Measurements from ENCODE around the gene STAU1. TPM values are rescaled to one million over a fixed set of nuclear protein-coding genes. Genes with fewer than 3 reads are reported as not detected.
A peak's percentile ranks its signal among the peaks of the same experiment; 100 is the strongest.

The STAU1 gene
- 46.7 TPM for polyA plus RNA-seq (2013)

GRCh38 chr20:49187851-49188641, at the start of gene STAU1:
STAU1 (minus strand) TSS chr20:49188334; CDS start chr20:49166201, 22,133 bp downstream.
- CTCF ChIA-PET: interaction anchor here (1.6 kb wide), 1 partner anchor 55 kb away, joined by 4 read pairs; no protein-coding TSS in a partner anchor
- Histone ChIP-seq H3K4me3 (ENCODE audit: control insufficient read depth in 1 of 7, extremely low read depth in 1 of 7, insufficient read depth in 4 of 7, low read depth in 2 of 7, low read length in 6 of 7) (peak within 1 kb of the TSS; percentile 80 to 98 (median 84)), H3K4me1 (ENCODE audit: control extremely low read depth in 1 of 4, control insufficient read depth in 4 of 4, insufficient read depth in 4 of 4, low read length in 3 of 4) (peaks cover 4 to 21% (median 15%) of the 10 kb centered on the region in 4 experiments), H3K27ac (ENCODE audit: insufficient read depth in 1 of 2, low read depth in 1 of 2, low read length in 2 of 2, poor library complexity in 1 of 2, severe bottlenecking in 2 of 2) (peak within 1 kb of the TSS; percentile 64 to 85), H3K9me3 (ENCODE audit: control extremely low read depth in 1 of 5, control insufficient read depth in 4 of 5, insufficient read depth in 2 of 5, low read depth in 1 of 5, low read length in 4 of 5) (no peaks in the 10 kb centered on the region), H3K27me3 (replicated peaks in 2 of 5; ENCODE audit: control insufficient read depth in 4 of 5, insufficient read depth in 5 of 5, low read length in 4 of 5) (no peaks in the 10 kb centered on the region), H3K36me3 (ENCODE audit: control insufficient read depth in 4 of 4, insufficient read depth in 4 of 4, low read length in 3 of 4) (peaks cover 0 to 6% (median under 1%) of the 10 kb centered on the region in 4 experiments)
- peak; percentile 96 to 98 (median 97) for DNase-seq
- POLR2A ChIA-PET: interaction anchor here (0.7 to 1.6 kb wide), 4 partner anchors 8 to 109 kb away, joined by 3 to 4 read pairs (median 4); partner anchors contain the start of gene DDX27
- WGBS (ENCODE audit: insufficient coverage): 0% methylated on average over 43 of the region's 89 CpGs

GRCh38 chr20:49237531-49237930, 49.4 kb upstream of the STAU1 start:
- POLR2A ChIA-PET: interaction anchor here (0.8 kb wide), 1 partner anchor 40 kb away, joined by 3 read pairs; the partner anchor contains the start of gene ZNFX1
- Histone ChIP-seq H3K36me3 (ENCODE audit: control insufficient read depth in 4 of 4, insufficient read depth in 4 of 4, low read length in 3 of 4) (peaks cover 27 to 85% (median 75%) of the 10 kb centered on the region in 4 experiments), H3K27me3 (replicated peaks in 2 of 5; ENCODE audit: control insufficient read depth in 4 of 5, insufficient read depth in 5 of 5, low read length in 4 of 5) (no peaks in the 10 kb centered on the region)

GRCh38 chr20:49236301-49236700, 48.2 kb upstream of the STAU1 start:
- peaks cover 0 to 3% (median 1%) of the 10 kb centered on the region in 4 experiments for H3K4me1 ChIP-seq (ENCODE audit: control extremely low read depth in 1 of 4, control insufficient read depth in 4 of 4, insufficient read depth in 4 of 4, low read length in 3 of 4)
- ChIA-PET CTCF (interaction anchor here (1.4 to 2.1 kb wide), 2 partner anchors 13 to 87 kb away, joined by 4 read pairs; no protein-coding TSS in a partner anchor), POLR2A (no interaction called here)
- no peaks in the 10 kb centered on the region for H3K9me3 ChIP-seq (ENCODE audit: control extremely low read depth in 1 of 5, control insufficient read depth in 4 of 5, insufficient read depth in 2 of 5, low read depth in 1 of 5, low read length in 4 of 5)
- DNase-seq: no peak
- H3K27me3 ChIP-seq (replicated peaks in 2 of 5; ENCODE audit: control insufficient read depth in 4 of 5, insufficient read depth in 5 of 5, low read length in 4 of 5): no peaks in the 10 kb centered on the region
- peaks cover 29 to 81% (median 73%) of the 10 kb centered on the region in 4 experiments for H3K36me3 ChIP-seq (ENCODE audit: control insufficient read depth in 4 of 4, insufficient read depth in 4 of 4, low read length in 3 of 4)
- H3K27ac ChIP-seq (ENCODE audit: insufficient read depth in 1 of 2, low read depth in 1 of 2, low read length in 2 of 2, poor library complexity in 1 of 2, severe bottlenecking in 2 of 2): no peak overlapping the region
- H3K4me3 ChIP-seq (ENCODE audit: control insufficient read depth in 1 of 7, extremely low read depth in 1 of 7, insufficient read depth in 4 of 7, low read depth in 2 of 7, low read length in 6 of 7): no peak overlapping the region
- 100% methylated on average over 7 of the region's 9 CpGs for WGBS (ENCODE audit: insufficient coverage)

More at GRCh38 chr20:49237531-49237930, 49.4 kb upstream of the STAU1 start:
- no peak overlapping the region for H3K4me3 ChIP-seq (ENCODE audit: control insufficient read depth in 1 of 7, extremely low read depth in 1 of 7, insufficient read depth in 4 of 7, low read depth in 2 of 7, low read length in 6 of 7)
- CTCF ChIA-PET: interaction anchor here (1.1 to 2.1 kb wide), 8 partner anchors 8 to 105 kb away, joined by 3 to 15 read pairs (median 4); no protein-coding TSS in a partner anchor
- no peak overlapping the region for H3K27ac ChIP-seq (ENCODE audit: insufficient read depth in 1 of 2, low read depth in 1 of 2, low read length in 2 of 2, poor library complexity in 1 of 2, severe bottlenecking in 2 of 2)
- WGBS (ENCODE audit: insufficient coverage): 93% methylated on average over 2 of the region's 4 CpGs
- no peak for DNase-seq
- no peaks in the 10 kb centered on the region for H3K9me3 ChIP-seq (ENCODE audit: control extremely low read depth in 1 of 5, control insufficient read depth in 4 of 5, insufficient read depth in 2 of 5, low read depth in 1 of 5, low read length in 4 of 5)
- H3K4me1 ChIP-seq (ENCODE audit: control extremely low read depth in 1 of 4, control insufficient read depth in 4 of 4, insufficient read depth in 4 of 4, low read length in 3 of 4): no peaks in the 10 kb centered on the region

- whole genome bisulfite sequencing (ENCODE audit: insufficient coverage): 100% methylated on average over 1 of the region's 6 CpGs
- Histone ChIP-seq H3K27ac (ENCODE audit: insufficient read depth in 1 of 2, low read depth in 1 of 2, low read length in 2 of 2, poor library complexity in 1 of 2, severe bottlenecking in 2 of 2) (no peak overlapping the region), H3K27me3 (replicated peaks in 2 of 5; ENCODE audit: control insufficient read depth in 4 of 5, insufficient read depth in 5 of 5, low read length in 4 of 5) (no peaks in the 10 kb centered on the region), H3K4me3 (ENCODE audit: control insufficient read depth in 1 of 7, extremely low read depth in 1 of 7, insufficient read depth in 4 of 7, low read depth in 2 of 7, low read length in 6 of 7) (no peak overlapping the region), H3K4me1 (ENCODE audit: control extremely low read depth in 1 of 4, control insufficient read depth in 4 of 4, insufficient read depth in 4 of 4, low read length in 3 of 4) (peaks cover 6 to 17% (median 15%) of the 10 kb centered on the region in 4 experiments), H3K9me3 (ENCODE audit: control extremely low read depth in 1 of 5, control insufficient read depth in 4 of 5, insufficient read depth in 2 of 5, low read depth in 1 of 5, low read length in 4 of 5) (no peaks in the 10 kb centered on the region), H3K36me3 (ENCODE audit: control insufficient read depth in 4 of 4, insufficient read depth in 4 of 4, low read length in 3 of 4) (peaks cover 29 to 86% (median 76%) of the 10 kb centered on the region in 4 experiments)
- no peak for DNase-seq
- CTCF ChIA-PET: interaction anchor here (0.9 to 1.3 kb wide), 3 partner anchors 10 to 19 kb away, joined by 3 to 4 read pairs (median 3); no protein-coding TSS in a partner anchor
- POLR2A ChIA-PET: interaction anchor here (0.7 kb wide), 1 partner anchor 13 kb away, joined by 3 read pairs; no protein-coding TSS in a partner anchor
These were observed 46.7 kb upstream of the STAU1 start for GRCh38 chr20:49234831-49235230.

- Histone ChIP-seq H3K27ac (ENCODE audit: insufficient read depth in 1 of 2, low read depth in 1 of 2, low read length in 2 of 2, poor library complexity in 1 of 2, severe bottlenecking in 2 of 2) (no peak overlapping the region), H3K4me3 (ENCODE audit: control insufficient read depth in 1 of 7, extremely low read depth in 1 of 7, insufficient read depth in 4 of 7, low read depth in 2 of 7, low read length in 6 of 7) (no peak overlapping the region), H3K27me3 (replicated peaks in 2 of 5; ENCODE audit: control insufficient read depth in 4 of 5, insufficient read depth in 5 of 5, low read length in 4 of 5) (no peaks in the 10 kb centered on the region), H3K4me1 (ENCODE audit: control extremely low read depth in 1 of 4, control insufficient read depth in 4 of 4, insufficient read depth in 4 of 4, low read length in 3 of 4) (peaks cover 6 to 21% (median 17%) of the 10 kb centered on the region in 4 experiments), H3K36me3 (ENCODE audit: control insufficient read depth in 4 of 4, insufficient read depth in 4 of 4, low read length in 3 of 4) (peaks cover 25 to 85% (median 69%) of the 10 kb centered on the region in 4 experiments), H3K9me3 (ENCODE audit: control extremely low read depth in 1 of 5, control insufficient read depth in 4 of 5, insufficient read depth in 2 of 5, low read depth in 1 of 5, low read length in 4 of 5) (no peaks in the 10 kb centered on the region)
- DNase-seq: no peak
- POLR2A ChIA-PET: interaction anchor here (0.9 kb wide), 1 partner anchor 14 kb away, joined by 3 read pairs; no protein-coding TSS in a partner anchor
- CTCF ChIA-PET: no interaction called here
- WGBS (ENCODE audit: insufficient coverage): 96% methylated on average over 9 of the region's 10 CpGs
These were observed 45.1 kb upstream of the STAU1 start for GRCh38 chr20:49233226-49233625.

GRCh38 chr20:49231471-49231870, 43.3 kb upstream of the STAU1 start:
- ChIA-PET POLR2A (interaction anchor here (0.8 kb wide), 1 partner anchor 22 kb away, joined by 3 read pairs; no protein-coding TSS in a partner anchor), CTCF (interaction anchor here (0.7 to 2.0 kb wide), 2 partner anchors 14 to 101 kb away, joined by 4 to 11 read pairs; no protein-coding TSS in a partner anchor)
- Histone ChIP-seq H3K4me1 (ENCODE audit: control extremely low read depth in 1 of 4, control insufficient read depth in 4 of 4, insufficient read depth in 4 of 4, low read length in 3 of 4) (peaks cover 6 to 21% (median 17%) of the 10 kb centered on the region in 4 experiments), H3K9me3 (ENCODE audit: control extremely low read depth in 1 of 5, control insufficient read depth in 4 of 5, insufficient read depth in 2 of 5, low read depth in 1 of 5, low read length in 4 of 5) (no peaks in the 10 kb centered on the region), H3K4me3 (ENCODE audit: control insufficient read depth in 1 of 7, extremely low read depth in 1 of 7, insufficient read depth in 4 of 7, low read depth in 2 of 7, low read length in 6 of 7) (no peak overlapping the region), H3K27me3 (replicated peaks in 2 of 5; ENCODE audit: control insufficient read depth in 4 of 5, insufficient read depth in 5 of 5, low read length in 4 of 5) (no peaks in the 10 kb centered on the region), H3K36me3 (ENCODE audit: control insufficient read depth in 4 of 4, insufficient read depth in 4 of 4, low read length in 3 of 4) (peaks cover 22 to 75% (median 61%) of the 10 kb centered on the region in 4 experiments), H3K27ac (ENCODE audit: insufficient read depth in 1 of 2, low read depth in 1 of 2, low read length in 2 of 2, poor library complexity in 1 of 2, severe bottlenecking in 2 of 2) (peak overlapping the region in 1 of 2 experiments; percentile 75)
- WGBS (ENCODE audit: insufficient coverage): 80% methylated on average over 5 of the region's 7 CpGs
- no peak for DNase-seq
